ENCODE measurements around the gene CFAP52. TPM values are rescaled to one million over a fixed set of nuclear protein-coding genes. Genes with fewer than 3 reads are reported as not detected.

CFAP52 gene
- total and polyA plus RNA-seq, 10 donors, result not detected

- no peak for DNase-seq
- Histone ChIP-seq H3K27me3 (replicated peaks in 1 of 7) (peaks cover 0 to under 1% (median 0%) of the 10 kb centered on the region in 7 donors), H3K36me3 (no peaks in the 10 kb centered on the region), H3K9me3 (peaks cover 5 to 46% (median 37%) of the 10 kb centered on the region in 8 donors), H3K27ac (no peak overlapping the region), H3K4me1 (no peaks in the 10 kb centered on the region), H3K4me3 (no peak overlapping the region)
- TF ChIP-seq CTCF (IDR thresholded peaks at IDR 0.05 in 8 of 11, conservative IDR thresholded peaks at IDR 0.05 in 3 of 11), result no peak
- TF ChIP-seq POLR2A (IDR thresholded peaks at IDR 0.05), result no peak
- no peak for TF ChIP-seq POLR2AphosphoS5 (IDR thresholded peaks at IDR 0.05)
- intact Hi-C loops (cut with DNase I; ENCODE audit: low total_unique reads), result no loop called here
Measured at GRCh38 chr17:9622961-9623360, 46.5 kb downstream of the CFAP52 start.

- no peak overlapping the region for H3K27ac ChIP-seq
- H3K4me1 ChIP-seq, result no peaks in the 10 kb centered on the region
- TF ChIP-seq CTCF (IDR thresholded peaks at IDR 0.05 in 8 of 11, conservative IDR thresholded peaks at IDR 0.05 in 3 of 11), result no peak
- TF ChIP-seq POLR2A (IDR thresholded peaks at IDR 0.05), result no peak
- no peak for TF ChIP-seq POLR2AphosphoS5 (IDR thresholded peaks at IDR 0.05)
- intact Hi-C loops (cut with DNase I; ENCODE audit: low total_unique reads), result no loop called here
- DNase-seq, result no peak
- no peaks in the 10 kb centered on the region for H3K36me3 ChIP-seq
- peaks cover 1 to 29% (median 22%) of the 10 kb centered on the region in 8 donors for H3K9me3 ChIP-seq
- H3K27me3 ChIP-seq (replicated peaks in 1 of 7), result peaks cover 0 to 23% (median 0%) of the 10 kb centered on the region in 7 donors
- H3K4me3 ChIP-seq, result no peak overlapping the region
- 79 to 89% (median 88%) methylated on average over 10 of the region's 10 CpGs for WGBS, 5 donors
Measured at GRCh38 chr17:9628509-9628908, 52.1 kb downstream of the CFAP52 start.

GRCh38 chr17:9632741-9633140 lies 56.3 kb downstream of the CFAP52 start:
- intact Hi-C loops (cut with DNase I; ENCODE audit: low total_unique reads), result no loop called here
- no peaks in the 10 kb centered on the region for H3K4me1 ChIP-seq
- peaks cover 0 to 41% (median 0%) of the 10 kb centered on the region in 7 donors for H3K27me3 ChIP-seq (replicated peaks in 1 of 7)
- WGBS, 5 donors, result 90 to 95% (median 94%) methylated on average over 11 of the region's 11 CpGs
- no peak for DNase-seq
- no peak overlapping the region for H3K27ac ChIP-seq
- no peak overlapping the region for H3K4me3 ChIP-seq
- no peaks in the 10 kb centered on the region for H3K36me3 ChIP-seq
- H3K9me3 ChIP-seq, result no peaks in the 10 kb centered on the region
- no peak for TF ChIP-seq POLR2AphosphoS5 (IDR thresholded peaks at IDR 0.05)
- TF ChIP-seq POLR2A (IDR thresholded peaks at IDR 0.05), result no peak
- TF ChIP-seq CTCF (IDR thresholded peaks at IDR 0.05 in 8 of 11, conservative IDR thresholded peaks at IDR 0.05 in 3 of 11), result no peak

- H3K27ac ChIP-seq, result no peak overlapping the region
- H3K4me1 ChIP-seq, result no peaks in the 10 kb centered on the region
- TF ChIP-seq POLR2A (IDR thresholded peaks at IDR 0.05) (no peak), POLR2AphosphoS5 (IDR thresholded peaks at IDR 0.05) (no peak), CTCF (IDR thresholded peaks at IDR 0.05 in 8 of 11, conservative IDR thresholded peaks at IDR 0.05 in 3 of 11) (no peak)
- no peak overlapping the region for H3K4me3 ChIP-seq
- no peaks in the 10 kb centered on the region for H3K36me3 ChIP-seq
- H3K27me3 ChIP-seq (replicated peaks in 1 of 7), result peaks cover 0 to 53% (median 0%) of the 10 kb centered on the region in 7 donors
- peaks cover 0 to under 1% (median 0%) of the 10 kb centered on the region in 8 donors for H3K9me3 ChIP-seq
- DNase-seq, result no peak
- 89 to 96% (median 90%) methylated on average over 6 of the region's 6 CpGs for WGBS, 5 donors
- intact Hi-C loops (cut with DNase I; ENCODE audit: low total_unique reads), result no loop called here
Measured at GRCh38 chr17:9635340-9635739, 58.9 kb downstream of the CFAP52 start.

All from spleen (tissue), 11 donors.